NCI-H774 (cell line): Measurements from ENCODE around the gene LYSMD2.
"Not testable (repeated sequence)": the region's sequence is repeated elsewhere in the genome, so short reads cannot be mapped to it uniquely, and the experiment has no call there.

Experiments used
- DNase-seq: peaks from one replicate; lab custom pipeline; 2025; lab: John Stamatoyannopoulos, UW

Gene LYSMD2, protein sequence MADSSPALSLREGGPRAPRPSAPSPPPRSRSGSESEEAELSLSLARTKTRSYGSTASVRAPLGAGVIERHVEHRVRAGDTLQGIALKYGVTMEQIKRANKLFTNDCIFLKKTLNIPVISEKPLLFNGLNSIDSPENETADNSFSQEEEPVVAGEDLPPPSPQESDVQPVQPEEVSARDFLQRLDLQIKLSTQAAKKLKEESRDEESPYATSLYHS

DNA sequence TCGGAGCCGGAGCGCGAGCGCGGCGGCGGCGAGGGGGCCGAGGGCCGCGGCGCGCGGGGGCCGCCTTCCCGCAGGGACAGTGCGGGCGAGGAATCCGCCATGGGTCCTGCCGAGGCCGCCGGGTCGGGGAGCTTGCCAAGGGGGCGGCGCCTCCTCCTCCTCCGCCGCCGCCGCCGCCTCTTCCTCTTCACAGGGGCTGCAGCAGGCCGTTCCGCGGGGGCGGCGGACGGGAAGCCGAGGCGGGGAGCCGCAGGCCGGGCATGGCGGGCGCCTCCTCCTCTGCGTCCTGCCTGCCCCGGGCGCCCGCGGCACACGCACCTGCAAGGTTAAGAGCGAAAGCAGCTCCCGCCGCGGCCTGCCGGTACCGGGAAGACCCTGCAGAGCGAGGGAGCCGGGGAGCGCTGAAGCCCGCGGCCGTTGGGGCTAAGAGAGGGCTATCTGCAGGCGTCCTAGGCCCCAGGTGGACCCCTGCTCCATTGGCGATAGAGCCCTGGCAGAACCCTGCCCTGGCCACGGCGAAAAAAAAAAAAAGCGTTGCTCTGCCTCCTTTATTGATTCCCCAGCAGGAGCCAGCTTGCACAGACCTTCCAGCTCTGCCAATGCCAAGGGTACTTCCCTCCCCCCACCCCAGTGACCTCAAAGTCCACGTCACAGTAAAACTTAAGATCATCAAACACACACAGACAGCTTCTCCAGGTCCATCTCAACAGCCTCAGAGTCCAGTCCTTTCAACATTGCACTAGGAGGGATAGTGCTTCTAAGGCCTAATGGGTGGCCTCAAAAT, at the start of gene LYSMD2:
LYSMD2 (minus strand) TSS at position 134 of the 784 bp plus-strand sequence; CDS start at position 101, 33 bp downstream.
- DNase-seq: peak; percentile 39

DNA sequence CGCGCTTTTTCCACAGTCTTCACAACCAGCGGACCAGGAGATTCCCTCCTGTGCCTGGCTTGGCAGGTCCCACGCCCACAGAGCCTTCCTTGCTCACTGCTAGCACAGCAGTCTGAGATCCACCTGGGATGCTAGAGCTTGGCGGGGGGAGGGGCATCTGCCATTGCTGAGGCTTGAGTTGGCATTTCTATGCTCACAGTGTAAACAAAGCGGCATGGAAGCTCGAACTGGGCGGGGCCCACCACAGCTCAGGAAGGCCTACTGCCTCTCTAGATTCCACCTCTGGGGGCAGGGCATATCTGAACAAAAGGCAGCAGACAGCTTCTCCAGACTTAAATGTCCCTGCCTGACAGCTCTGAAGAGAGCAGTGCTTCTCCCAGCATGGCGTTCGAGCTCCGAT, 49.7 kb upstream of the LYSMD2 start:
- DNase-seq: not testable (repeated sequence)

DNA sequence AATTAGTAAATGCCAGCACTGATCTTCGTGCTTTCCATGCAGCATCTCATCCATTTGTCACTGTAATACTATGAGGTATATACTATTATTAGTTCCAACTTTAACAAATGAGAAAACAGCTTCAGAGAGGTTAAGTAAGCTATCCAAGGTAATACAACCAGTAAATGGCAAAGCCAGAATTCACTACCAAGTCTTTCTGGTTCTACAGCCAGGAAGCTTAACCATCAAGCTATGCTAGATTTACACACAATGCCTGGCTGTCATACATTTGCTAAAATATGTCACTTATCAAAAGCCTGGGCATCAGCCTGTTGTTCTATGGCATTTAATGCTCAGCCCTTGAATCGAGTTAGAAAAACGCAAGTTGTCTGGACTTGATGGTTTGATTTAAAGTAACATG, 46.5 kb upstream of the LYSMD2 start:
- DNase-seq: no peak

DNA sequence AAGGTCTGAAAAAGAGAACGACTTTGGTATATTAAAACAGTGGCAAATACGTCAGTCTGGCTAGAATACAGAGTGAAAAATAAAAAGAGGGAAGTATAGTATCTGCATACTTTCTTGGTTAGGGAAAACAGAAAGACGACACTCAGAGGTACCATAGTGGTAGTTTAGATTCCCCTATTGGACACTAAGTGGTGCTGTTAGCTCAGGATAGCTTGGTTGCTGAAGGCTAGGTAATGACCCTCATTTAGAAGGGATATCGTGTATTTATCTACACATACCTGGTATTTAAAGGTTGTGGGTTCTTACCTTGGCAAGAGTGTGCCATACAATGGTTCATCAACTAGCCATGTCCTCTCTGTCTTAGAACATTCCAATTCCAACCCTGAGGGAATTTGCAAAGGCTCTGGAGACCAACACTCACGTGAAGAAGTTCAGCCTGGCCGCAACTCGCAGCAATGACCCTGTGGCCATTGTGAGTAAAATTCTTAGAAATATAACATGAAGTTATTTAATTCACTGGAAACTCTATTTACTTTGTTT, 45.0 kb upstream of the LYSMD2 start:
- DNase-seq: no peak

DNA sequence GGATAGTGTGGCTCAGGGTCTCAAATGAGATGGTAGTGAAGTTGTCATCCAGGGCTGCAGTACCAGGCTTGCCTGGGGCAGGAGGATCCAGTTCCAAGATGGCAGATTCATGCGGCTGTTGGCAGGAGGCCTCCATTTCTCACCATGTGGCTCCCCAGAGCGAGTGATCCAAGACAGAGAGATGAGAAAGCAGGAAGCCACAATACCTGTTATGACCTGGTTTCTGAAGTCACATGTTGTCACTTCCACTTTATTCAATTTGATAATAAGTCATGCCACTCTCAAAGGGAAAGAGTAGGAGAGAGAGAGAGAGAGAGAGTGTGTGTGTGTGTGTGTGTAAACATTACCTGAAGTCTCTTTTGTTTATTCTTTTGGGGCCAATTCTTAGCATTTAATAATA, 44.1 kb upstream of the LYSMD2 start:
- no peak for DNase-seq

DNA sequence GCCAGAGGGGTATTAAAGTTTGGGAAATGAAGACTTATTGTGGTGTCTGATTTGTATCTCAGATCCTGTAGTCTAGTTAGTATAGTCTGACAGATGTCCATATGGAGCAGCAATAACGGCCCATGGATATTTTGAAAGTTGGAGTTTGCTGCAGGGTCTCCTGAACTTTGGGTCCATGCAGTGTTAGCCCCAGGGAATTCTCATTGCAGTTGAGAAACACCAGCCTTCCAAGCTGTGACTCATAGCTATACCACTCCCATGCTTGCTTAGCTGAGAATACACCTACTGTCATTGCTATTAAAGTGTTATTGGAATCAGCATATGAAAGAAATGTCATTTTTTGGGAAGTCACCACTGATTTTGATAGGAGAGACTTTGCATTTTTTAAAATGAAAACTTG, 43.2 kb upstream of the LYSMD2 start:
- no peak for DNase-seq

DNA sequence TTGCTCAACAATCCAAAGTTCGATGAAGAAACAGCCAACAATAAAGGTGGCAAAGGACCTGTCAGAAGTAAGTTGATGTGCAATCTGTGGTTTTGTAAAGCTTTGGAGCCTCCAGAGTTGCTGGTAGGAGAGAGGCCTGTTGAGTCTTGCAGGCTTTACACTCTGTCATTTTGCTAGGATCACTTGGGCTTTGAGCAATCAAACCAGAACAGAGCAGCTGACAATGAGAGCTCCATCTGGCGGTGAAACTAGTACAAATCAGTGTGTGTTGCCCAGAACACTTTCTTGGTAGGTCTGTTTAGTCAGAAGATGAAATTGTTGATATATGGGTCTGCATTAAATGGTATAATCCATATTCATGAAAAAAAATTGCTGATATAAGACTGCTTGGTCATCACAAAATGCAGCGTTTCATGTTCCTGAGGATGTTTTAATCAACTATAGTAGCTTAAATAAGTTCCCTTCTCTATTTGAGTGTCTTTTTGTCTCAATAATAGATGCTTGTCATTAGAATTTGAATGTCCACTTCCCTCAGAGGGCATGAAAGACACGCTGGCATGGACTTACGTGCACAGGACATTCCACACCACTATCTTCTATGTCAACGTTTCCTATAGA, 39.6 kb upstream of the LYSMD2 start:
- peak; percentile 53 for DNase-seq

DNA sequence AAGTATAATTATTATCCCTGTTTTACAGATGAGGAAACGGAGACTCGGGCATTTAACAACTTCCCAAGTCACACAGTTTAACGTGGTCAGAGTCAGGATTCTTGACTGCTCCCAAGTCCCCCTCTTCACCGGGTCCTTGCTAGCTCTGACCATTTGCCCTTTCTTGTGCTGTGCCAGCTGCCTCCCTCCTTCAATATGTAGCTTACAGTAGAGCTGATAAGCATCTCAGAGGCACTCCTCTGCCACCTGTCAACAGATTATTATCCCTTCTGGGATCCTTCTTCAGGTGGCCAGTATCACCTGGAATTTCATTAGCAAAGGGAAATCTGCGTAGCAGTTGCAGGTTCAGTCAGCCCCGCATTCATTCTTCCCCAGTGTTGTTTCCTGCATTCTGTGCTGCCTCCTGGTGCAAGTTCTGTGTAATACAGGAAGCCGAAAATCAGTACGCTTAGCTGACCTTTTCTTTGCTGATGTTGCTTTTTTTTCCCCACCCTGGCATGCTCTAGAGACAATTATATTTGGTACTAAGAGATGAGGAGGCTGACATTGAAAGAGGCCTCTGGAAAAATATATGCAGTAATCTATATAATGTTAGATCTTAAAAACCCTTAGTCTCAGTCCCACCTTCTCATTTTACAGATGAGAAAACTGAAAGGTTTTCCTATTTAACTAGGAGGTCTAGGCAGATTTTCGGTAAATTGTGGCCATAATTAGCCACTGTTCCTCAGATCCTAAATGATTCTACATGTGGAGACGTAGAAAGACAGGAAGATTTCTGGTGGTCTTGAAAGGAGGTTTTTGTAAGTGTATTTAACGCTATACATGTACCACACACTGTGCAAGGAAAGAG, 38.7 kb upstream of the LYSMD2 start:
- peak; percentile 53 for DNase-seq

DNA sequence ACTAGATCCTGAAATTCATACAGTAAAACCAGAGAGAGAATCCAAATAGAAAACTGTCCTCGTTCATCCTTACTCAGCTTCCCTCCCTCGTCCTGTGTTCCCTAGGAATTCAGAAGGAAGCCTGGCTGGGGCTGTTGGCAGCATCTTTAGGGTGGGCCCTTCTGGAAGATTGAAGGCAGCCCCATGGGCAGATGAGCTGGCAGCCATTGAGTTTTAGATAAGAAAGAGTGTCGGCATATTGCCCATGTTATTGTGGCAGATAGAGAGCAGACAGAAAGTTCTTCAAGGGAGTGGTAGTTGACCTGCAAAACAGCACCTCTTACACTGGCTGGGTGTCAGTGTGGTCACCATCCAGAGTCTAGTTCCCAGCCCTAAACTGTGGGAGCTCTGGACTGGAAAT, 37.5 kb upstream of the LYSMD2 start:
- DNase-seq: no peak

DNA sequence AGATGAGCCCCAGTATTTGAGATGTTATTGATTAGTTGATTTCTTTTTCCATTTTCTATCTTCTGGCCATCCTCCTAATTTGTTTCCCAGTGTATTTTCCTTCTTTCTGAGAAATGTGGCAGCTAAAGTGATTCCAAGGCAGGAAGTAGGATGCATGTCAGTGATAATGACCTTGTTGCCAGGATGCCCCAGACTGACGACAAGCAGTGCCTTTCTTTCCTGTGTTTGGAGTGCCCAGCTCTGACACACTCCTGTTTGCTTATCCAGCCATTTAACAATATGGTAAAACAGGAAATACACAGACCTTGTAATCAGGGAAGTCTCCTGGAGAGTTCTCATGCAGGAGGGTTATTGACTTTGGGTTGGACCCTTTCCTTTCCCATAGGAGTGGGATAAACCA, 34.3 kb upstream of the LYSMD2 start:
- peak; percentile 58 for DNase-seq

DNA sequence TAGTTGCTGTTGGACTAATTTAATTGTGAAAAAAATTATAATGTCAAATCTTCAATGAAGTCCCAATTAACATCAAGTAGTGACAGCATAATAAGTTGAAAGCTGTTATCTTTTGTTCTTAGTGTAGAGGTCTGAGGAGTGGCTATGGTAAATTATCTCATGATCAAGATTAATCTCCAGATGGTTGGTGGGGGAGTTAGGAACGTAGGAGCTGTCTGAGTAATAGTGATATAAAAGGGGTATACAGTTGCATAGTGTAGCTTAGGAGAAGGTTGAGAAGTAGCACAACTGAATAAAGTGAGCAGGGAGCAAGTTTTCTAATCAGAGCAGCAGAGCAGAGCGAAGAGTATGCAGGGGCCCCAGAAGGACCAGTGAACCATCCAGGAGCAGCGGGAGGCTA, 33.4 kb upstream of the LYSMD2 start:
- DNase-seq: no peak

DNA sequence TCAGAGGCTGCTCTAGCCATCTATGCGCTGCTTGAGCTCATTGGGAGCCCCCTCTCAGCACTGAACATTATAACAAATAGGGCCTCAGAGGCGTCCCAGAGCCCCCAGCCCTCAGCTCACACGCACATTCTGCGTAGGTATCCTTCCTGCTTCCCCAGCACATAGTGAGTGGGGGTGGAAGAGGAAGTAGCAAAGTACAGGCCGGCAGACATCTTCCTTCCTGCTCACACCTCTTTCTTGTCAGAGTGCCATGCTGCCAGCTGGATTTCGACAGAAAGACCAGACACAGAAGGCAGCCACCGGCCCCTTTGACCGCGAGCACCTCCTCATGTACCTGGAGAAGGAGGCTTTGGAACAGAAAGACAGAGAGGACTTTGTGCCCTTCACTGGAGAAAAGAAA, 30.6 kb upstream of the LYSMD2 start:
- DNase-seq: no peak

DNA sequence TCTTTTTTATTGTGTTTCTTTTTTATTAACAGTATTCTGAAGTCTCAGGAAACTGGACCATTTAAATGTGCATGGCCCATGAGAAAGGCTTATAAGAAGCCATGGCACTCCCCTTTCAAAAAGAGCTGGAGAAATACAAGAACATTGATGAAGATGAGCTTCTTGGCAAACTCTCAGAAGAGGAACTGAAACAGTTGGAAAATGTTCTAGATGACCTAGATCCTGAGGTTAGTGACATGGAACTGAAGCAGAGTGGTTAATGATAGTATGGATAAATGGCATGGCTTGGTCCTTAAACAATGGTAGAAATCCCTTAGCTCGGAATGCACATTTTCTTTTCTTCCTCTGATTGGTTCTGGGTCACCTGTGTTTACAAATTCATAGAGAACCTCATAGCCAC, 28.9 kb upstream of the LYSMD2 start:
- no peak for DNase-seq

DNA sequence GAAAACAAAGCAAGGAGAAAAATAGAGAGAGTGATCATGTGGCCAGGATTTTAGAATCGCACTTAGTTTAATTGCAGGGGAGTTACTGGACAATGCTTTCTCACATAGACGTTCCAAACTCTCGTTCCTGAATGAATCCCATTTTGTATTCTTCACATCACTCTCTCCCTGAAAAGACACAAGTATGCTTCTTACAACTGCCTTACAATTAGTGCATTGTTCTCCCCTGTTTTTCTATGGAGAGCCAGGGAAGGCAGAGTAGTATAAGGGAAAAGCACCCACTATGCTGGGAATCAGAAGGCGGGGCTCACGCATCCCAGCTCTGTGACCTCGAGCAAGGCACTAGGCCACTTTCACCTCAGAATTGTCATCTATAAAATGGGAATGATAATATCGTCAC, 28.3 kb upstream of the LYSMD2 start:
- DNase-seq: no peak

DNA sequence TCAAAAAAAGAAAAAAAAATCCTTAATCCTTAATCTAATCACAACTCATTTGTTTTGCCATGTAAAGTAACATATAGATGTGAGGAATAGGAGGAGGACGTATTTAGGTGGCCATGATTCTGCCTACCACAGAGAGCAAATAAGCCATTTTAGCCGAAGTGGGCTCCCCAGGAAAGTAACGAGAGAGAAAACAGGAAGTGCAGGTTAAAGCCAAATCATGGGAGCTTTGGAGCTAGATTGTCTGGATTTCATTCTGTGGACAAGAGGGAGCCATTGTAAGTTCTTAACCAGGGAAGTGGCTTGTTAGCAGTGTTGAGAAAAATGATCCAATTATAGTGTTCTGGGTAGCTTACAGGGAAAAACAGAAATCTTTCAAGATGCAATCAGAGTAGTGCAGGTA, 23.4 kb upstream of the LYSMD2 start:
- no peak for DNase-seq

DNA sequence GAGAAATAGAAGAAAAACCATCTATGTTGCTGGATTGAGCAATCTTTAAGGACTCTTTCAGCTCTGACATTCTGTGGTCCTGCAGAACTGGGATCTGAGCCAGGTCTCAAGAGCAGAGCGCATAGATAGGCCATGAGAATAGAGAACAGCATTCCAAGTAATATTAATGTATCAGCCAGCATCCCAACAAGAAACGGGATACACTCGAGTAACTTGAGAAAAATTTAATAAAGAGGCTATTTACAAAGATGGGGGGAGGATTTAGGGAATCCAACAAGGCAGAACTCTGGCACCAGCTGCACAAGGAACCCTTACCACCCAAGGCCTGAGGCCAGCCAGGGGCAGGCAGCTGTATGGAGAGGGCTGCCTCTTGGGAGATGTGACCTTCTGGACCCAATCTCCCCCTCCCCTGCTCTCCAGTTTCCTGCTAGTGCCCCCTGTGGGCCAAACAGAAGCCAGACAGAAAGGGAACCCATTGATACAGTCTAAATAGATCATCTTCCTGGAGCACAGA, 22.2 kb upstream of the LYSMD2 start:
- DNase-seq: no peak

DNA sequence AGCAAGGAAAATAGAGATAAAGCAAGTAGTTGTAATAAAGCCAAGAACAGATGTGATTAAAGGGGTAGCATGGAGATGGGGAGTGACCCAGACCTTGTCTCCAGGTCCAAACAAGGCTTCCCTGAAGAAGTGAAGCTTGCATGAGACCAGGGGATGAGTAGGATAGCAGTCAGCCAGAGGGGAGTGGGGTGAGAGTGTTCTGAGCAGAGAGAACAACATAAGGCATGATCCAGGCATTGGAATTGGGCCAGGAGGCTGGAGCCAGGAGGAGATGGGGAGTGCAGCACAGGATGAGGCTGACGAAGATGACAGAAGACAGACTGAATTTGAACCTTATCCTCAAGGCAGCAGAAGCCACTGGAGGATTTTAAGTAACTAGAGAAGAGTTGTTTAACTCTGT, 21.2 kb upstream of the LYSMD2 start:
- no peak for DNase-seq

DNA sequence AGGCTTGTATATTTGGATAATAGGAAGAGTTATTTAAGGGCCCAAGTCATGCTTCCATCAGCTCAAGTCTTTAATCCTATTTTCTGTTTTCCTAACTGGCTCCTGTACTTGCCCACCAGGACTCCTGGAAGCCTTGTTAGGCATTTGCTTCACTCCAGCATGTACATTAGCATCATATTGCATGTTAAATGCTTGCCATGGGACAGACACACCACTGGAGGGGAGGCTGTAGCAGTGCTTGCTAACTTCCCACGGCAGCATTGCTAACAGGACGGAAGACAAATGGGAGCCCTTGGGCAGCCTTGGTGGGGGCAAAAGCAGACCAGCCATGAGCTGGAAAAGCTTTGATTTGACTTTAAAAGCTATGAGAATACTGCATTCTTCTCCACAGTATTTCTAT, 20.0 kb upstream of the LYSMD2 start:
- no peak for DNase-seq

DNA sequence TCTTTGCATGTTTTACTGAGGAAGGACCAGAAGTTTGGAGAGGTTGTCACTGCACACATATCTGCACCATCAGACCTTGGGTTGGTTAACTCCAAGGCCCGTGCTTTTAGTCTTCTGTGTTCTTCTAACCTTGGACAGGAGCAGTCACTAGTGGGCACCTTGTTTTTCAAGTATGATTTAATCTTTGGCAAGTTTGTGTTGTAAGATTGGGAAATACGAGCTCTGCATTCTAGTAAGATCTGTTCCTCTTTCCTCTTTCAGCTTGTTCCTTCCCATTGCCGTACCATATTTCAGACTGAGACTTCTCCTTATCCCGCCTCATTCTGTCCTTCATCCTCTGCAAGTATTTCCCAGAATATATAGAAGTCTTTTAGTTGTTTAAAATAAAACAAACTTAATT, 19.0 kb upstream of the LYSMD2 start:
- DNase-seq: no peak

DNA sequence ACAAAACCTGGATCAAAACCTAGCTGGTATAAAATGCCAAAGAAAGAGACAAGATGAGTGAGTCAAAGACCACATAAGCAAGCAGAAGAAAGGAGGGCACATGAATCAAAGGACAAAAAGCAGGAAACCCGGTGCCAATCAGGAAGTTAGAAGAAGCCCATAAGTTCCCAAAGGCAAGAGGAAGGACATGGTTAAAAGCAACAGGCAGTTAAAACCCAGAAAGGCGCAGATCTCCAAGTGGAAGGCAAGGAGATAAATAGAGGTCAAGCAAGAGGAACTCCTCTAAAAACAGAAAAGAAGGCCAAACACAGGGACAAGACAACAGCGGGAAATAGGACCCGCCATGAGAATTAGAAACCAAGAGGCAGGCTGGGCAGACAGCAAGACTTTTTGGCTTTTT, 18.3 kb upstream of the LYSMD2 start:
- DNase-seq: no peak

DNA sequence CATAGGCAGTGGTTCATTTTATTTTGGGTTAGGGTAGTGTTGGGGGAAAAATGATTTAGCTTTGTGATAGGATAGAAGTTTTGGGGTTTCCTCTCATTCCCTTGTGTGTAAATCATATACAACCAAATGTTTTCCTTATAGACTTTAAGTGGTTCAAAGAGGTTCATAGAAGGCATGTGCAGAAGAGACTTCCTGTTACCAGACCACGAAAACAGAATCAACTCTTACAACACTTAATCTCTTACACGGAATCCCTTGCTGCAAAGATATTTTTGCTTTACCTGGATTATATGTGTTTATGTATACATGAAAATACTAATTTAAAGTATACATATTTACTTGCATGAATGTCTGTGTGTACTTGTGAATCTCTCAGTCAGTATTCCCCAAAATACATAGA, 16.8 kb upstream of the LYSMD2 start:
- DNase-seq: no peak

DNA sequence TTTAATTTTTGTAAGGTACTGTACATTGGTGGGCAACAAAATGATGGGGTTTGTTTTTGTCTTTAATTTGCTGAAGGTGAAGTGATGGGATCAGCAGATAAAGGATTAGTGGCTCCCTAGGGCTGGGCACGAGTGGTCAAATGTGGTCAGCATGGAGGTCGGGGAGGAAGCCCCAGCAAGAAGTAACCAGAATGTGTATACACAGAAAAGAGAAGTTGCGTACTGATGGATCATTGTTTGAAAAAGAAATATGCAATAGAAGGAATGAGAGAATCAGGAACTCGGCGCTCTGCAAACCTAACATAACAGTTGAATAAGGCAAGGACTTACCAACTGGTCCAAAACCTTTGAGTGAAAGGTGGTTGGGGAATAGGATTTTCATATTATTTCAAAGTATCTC, 15.4 kb upstream of the LYSMD2 start:
- no peak for DNase-seq
